CD4-positive, CD25-positive, alpha-beta regulatory T cell (primary cell): ENCODE results near the gene PKP2. TPM values are rescaled to one million over a fixed set of nuclear protein-coding genes. Genes with fewer than 3 reads are reported as not detected.

ENCODE experiments used
- ATAC-seq, 2 donors: fragments of 150-1000 bp; cut with Tn5 transposase; one replicate each; pipeline ENCODE4 v1.10.0; 2021; ENCODE audit warnings: low read depth in 2 of 2, moderate number of reproducible peaks in 2 of 2, moderate library complexity in 1 of 2
- DNase-seq, 3 donors: peaks; one replicate each; pipeline versions ENCODE4 v3.0.0 to v3.0.0-alpha.2; 2012 to 2022; ENCODE audit warnings: mixed read lengths in 1 of 3
- H3K27ac ChIP-seq: one replicate; pipeline ENCODE4 v1.7.0; 2013; ENCODE audit warnings: mild to moderate bottlenecking, low read length; ENCODE audit not compliant: insufficient read depth, poor library complexity, severe bottlenecking
- H3K27me3 ChIP-seq: one replicate; pipeline ENCODE4 v1.7.0; 2013; ENCODE audit warnings: low read length; ENCODE audit not compliant: control insufficient read depth, insufficient read depth
- H3K36me3 ChIP-seq: one replicate; pipeline ENCODE4 v1.7.0; 2013; ENCODE audit warnings: mild to moderate bottlenecking, low read length, moderate library complexity; ENCODE audit not compliant: control insufficient read depth, insufficient read depth
- H3K4me1 ChIP-seq: 2 replicates; pipeline ENCODE4 v1.7.0; 2013; ENCODE audit warnings: mild to moderate bottlenecking, low read length; ENCODE audit not compliant: insufficient read depth, control insufficient read depth, poor library complexity, severe bottlenecking
- H3K4me3 ChIP-seq: one replicate; pipeline ENCODE4 v1.7.0; 2013; ENCODE audit warnings: low read depth, mild to moderate bottlenecking, low read length, moderate library complexity
- H3K9me3 ChIP-seq, 2 experiments: 1 replicate in 1 of 2; 2 replicates in 1 of 2; pipeline ENCODE4 v1.7.0; 2013; ENCODE audit warnings: low read length in 2 of 2, mild to moderate bottlenecking in 1 of 2, moderate library complexity in 1 of 2; ENCODE audit not compliant: control insufficient read depth in 2 of 2
- H3K27ac Mint-ChIP-seq, 3 donors: one replicate each; pipeline ENCODE4 v1.8.0; 2020 to 2022; ENCODE audit warnings: mild to moderate bottlenecking in 3 of 3, mixed read lengths in 3 of 3, moderate library complexity in 2 of 3
- H3K27me3 Mint-ChIP-seq: one replicate; pipeline ENCODE4 v1.8.0; 2022; ENCODE audit warnings: mild to moderate bottlenecking, mixed read lengths
- H3K36me3 Mint-ChIP-seq: one replicate; pipeline ENCODE4 v1.8.0; 2020; ENCODE audit warnings: mixed read lengths
- H3K4me1 Mint-ChIP-seq, 4 donors: one replicate each; pipeline ENCODE4 v1.8.0; 2020 to 2022; ENCODE audit warnings: mixed read lengths in 4 of 4, mild to moderate bottlenecking in 1 of 4
- H3K4me3 Mint-ChIP-seq, 4 donors: one replicate each; pipeline ENCODE4 v1.8.0; 2020 to 2022; ENCODE audit warnings: mild to moderate bottlenecking in 4 of 4, mixed read lengths in 4 of 4, moderate library complexity in 3 of 4
- H3K9me3 Mint-ChIP-seq, 7 donors: one replicate each; pipeline ENCODE4 v1.8.0; 2020 to 2022; ENCODE audit warnings: mixed read lengths in 7 of 7, mild to moderate bottlenecking in 3 of 7, moderate library complexity in 2 of 7
- polyA plus RNA-seq, 4 donors: library from polyadenylated mRNA; unstranded; fragments of 300-500 nt; fragmentation: Illumina TruSeq; gene quantifications; one replicate each; pipeline ENCODE4 v1.2.3, GENCODE V29; 2021
- total RNA-seq: library from RNA; stranded (reverse); gene quantifications from one replicate; pipeline ENCODE4 v1.2.3, GENCODE V29; 2022

The PKP2 gene
- total and polyA plus RNA-seq, 5 donors from 2014 or later, result 0.05 to 0.69 TPM; not detected in 3

DNA sequence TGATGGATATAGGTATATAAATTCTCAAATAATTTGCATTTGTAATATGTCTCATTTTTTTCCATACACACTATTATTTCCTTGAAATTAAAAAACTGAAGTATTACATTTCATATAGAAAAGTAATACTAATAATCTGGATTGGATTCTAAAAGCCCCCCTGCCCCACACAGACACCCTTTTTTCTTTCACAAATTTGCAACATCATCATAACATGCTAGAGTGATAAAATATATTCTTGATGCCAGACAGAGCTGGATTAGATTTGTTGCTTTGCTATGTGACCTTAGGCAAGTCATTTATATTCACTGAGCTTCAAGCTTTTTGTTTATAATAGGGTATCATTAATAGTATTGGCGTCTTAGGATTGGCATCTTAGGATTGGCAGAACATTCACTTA lies 6.7 kb upstream of the PKP2 start:
- Histone ChIP-seq H3K4me3 (no peak overlapping the region), H3K36me3 (no peaks in the 10 kb centered on the region), H3K27me3 (peaks cover under 1% of the 10 kb centered on the region), H3K4me1 (no peaks in the 10 kb centered on the region), H3K27ac (no peak overlapping the region), H3K9me3 (no peaks in the 10 kb centered on the region)
- Mint-ChIP-seq H3K4me3 (no peak overlapping the region), H3K4me1 (no peaks in the 10 kb centered on the region), H3K9me3 (peaks cover 0 to 2% (median 0%) of the 10 kb centered on the region in 7 donors), H3K27me3 (peaks cover 19% of the 10 kb centered on the region), H3K27ac (no peak overlapping the region), H3K36me3 (no peaks in the 10 kb centered on the region)
- ATAC-seq (no peak), DNase-seq (no peak)

DNA sequence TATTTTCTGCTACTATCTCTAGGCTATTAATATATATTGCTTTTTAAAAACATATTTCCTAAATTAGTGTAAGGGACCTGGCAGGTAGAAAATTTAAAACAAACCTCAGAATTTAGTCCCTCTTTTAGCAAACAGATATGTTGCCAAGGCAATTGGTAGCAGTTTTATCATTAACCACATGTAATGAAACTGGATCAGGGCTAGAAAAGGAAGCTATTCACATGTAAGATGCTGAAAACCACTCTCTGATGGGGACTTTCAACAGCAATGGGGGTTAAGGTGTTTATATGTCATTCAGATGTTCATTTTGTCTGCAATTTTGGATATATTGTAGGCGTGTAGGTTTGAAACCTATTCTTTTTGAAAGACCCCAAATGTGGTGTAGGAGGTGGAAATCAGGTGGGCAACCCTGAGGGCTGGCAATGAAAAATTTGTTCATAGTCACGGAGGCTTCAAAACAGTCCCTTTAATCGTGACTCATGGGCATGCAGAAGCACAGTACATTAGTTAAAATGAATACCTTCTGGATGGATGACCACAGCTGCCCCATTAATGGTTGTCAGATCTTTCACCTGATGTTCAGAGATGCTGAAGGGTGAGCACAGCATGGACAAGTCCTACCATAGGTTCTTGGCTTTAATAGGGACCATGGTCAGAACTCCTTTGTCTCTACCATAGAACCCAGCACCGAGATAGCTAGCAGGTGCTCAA lies 5.9 kb upstream of the PKP2 start:
- Mint-ChIP-seq H3K4me3 (no peak overlapping the region), H3K36me3 (no peaks in the 10 kb centered on the region), H3K9me3 (peaks cover 0 to 2% (median 0%) of the 10 kb centered on the region in 7 donors), H3K27ac (no peak overlapping the region), H3K4me1 (peaks cover 0 to 5% (median 0%) of the 10 kb centered on the region in 4 donors), H3K27me3 (peaks cover 27% of the 10 kb centered on the region)
- no peaks in the 10 kb centered on the region for H3K36me3 ChIP-seq
- H3K9me3 ChIP-seq, result no peaks in the 10 kb centered on the region
- peaks cover 8% of the 10 kb centered on the region for H3K27me3 ChIP-seq
- H3K4me3 ChIP-seq, result no peak overlapping the region
- ATAC-seq (no peak), DNase-seq (no peak)
- H3K4me1 ChIP-seq, result no peaks in the 10 kb centered on the region
- H3K27ac ChIP-seq, result no peak overlapping the region

DNA sequence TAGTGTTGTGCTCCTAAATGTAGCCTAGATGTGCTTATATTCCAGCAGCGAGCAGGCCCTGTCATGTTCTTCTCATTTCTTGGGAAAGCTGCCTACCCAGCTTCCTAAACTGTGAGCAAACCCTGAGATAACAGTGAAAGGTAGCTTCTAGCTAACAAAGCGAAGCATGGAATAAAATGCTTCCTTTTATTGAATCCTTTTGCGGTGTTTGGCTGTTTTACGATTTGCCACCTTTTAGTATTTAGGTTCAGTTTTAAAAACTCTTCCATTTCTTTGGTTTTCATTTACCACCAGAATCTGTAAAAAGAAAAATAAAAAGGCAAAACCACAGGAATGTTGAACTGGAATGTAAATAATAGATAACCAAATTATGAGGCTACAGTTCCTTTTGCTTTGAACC lies 5.0 kb upstream of the PKP2 start:
- Mint-ChIP-seq H3K4me1 (peaks cover 0 to 9% (median 2%) of the 10 kb centered on the region in 4 donors), H3K9me3 (peaks cover 0 to 2% (median 0%) of the 10 kb centered on the region in 7 donors), H3K27ac (no peak overlapping the region), H3K4me3 (no peak overlapping the region), H3K36me3 (no peaks in the 10 kb centered on the region), H3K27me3 (peaks cover 33% of the 10 kb centered on the region)
- Histone ChIP-seq H3K27me3 (peaks cover 13% of the 10 kb centered on the region), H3K4me3 (no peak overlapping the region), H3K4me1 (peaks cover 3% of the 10 kb centered on the region), H3K27ac (no peak overlapping the region), H3K36me3 (no peaks in the 10 kb centered on the region), H3K9me3 (no peaks in the 10 kb centered on the region)
- ATAC-seq, result no peak
- no peak for DNase-seq

DNA sequence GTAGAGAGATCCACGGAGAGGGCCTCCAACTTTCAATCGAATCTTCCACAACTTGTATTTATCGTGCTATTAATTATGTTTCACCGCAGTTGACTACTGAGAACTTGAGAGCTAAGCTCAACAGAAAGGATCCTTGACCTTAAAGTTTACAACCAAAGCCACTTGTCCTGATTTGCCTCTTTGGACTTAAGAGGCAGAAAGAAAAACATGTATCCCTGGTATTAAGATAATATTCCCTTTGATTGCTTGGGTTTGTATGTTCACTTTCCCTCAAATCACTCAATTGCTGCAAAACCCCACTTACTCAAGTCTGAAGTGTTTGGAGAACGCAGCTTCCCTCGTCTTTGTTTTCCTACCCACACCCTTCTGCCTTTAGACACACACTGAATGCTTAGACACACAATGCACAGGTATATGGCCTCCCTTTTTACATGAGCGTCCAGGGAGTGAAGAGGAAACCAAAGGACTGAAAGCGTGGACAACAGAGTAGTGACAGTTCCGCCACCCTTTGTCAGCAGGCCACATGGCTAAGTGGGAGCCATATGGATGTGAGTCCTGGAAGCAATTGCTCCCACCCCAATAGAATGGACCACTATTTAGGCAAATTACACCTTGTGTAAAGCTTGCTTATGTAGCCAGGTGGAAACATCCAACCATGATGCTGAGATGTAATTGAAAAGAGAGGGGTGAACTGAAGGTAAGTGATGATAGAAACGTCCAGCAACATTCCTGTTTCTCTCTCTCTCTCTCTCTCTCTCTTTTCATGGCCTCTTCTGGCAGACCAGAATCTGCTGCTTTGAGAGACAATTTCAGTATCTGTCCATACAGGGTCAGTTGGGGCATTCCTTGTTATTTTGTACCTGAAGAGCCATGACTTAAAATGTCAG lies 1.4 kb upstream of the PKP2 start:
- Histone ChIP-seq H3K4me1 (peaks cover 7% of the 10 kb centered on the region), H3K9me3 (no peaks in the 10 kb centered on the region), H3K4me3 (no peak overlapping the region), H3K36me3 (no peaks in the 10 kb centered on the region), H3K27ac (no peak overlapping the region), H3K27me3 (peaks cover 26% of the 10 kb centered on the region)
- Mint-ChIP-seq H3K9me3 (peaks cover 0 to 5% (median 0%) of the 10 kb centered on the region in 7 donors), H3K27ac (no peak overlapping the region), H3K36me3 (no peaks in the 10 kb centered on the region), H3K27me3 (peaks cover 65% of the 10 kb centered on the region), H3K4me1 (peaks cover 5 to 15% (median 11%) of the 10 kb centered on the region in 4 donors), H3K4me3 (peak overlapping the region in 2 of 4 donors; percentile 5 to 60)
- DNase-seq, result no peak
- no peak for ATAC-seq

DNA sequence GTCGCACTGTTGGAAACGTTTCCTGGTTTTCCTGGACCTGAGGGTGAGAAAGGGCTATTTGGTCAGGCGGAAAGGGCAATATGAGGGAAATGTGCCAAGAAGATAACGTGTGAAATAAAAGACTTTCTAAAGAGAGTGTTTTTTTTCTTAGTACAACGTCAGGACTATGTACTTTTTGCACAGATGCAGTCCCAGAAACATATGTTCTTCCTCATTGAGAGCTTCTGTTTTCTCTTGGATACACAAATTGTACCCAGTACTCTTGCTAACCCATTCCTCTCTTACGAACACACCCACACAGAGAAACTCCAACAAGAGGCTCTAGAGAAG lies 669 bp upstream of the PKP2 start:
- no peak for ATAC-seq
- Mint-ChIP-seq H3K4me1 (peaks cover 5 to 15% (median 11%) of the 10 kb centered on the region in 4 donors), H3K4me3 (peak overlapping the region; percentile 33 to 68 (median 60)), H3K27me3 (peaks cover 65% of the 10 kb centered on the region), H3K27ac (no peak overlapping the region), H3K36me3 (no peaks in the 10 kb centered on the region), H3K9me3 (peaks cover 0 to 5% (median 0%) of the 10 kb centered on the region in 7 donors)
- Histone ChIP-seq H3K27ac (no peak overlapping the region), H3K4me3 (no peak overlapping the region), H3K4me1 (peaks cover 7% of the 10 kb centered on the region), H3K36me3 (no peaks in the 10 kb centered on the region), H3K9me3 (no peaks in the 10 kb centered on the region), H3K27me3 (peaks cover 26% of the 10 kb centered on the region)
- no peak for DNase-seq

DNA sequence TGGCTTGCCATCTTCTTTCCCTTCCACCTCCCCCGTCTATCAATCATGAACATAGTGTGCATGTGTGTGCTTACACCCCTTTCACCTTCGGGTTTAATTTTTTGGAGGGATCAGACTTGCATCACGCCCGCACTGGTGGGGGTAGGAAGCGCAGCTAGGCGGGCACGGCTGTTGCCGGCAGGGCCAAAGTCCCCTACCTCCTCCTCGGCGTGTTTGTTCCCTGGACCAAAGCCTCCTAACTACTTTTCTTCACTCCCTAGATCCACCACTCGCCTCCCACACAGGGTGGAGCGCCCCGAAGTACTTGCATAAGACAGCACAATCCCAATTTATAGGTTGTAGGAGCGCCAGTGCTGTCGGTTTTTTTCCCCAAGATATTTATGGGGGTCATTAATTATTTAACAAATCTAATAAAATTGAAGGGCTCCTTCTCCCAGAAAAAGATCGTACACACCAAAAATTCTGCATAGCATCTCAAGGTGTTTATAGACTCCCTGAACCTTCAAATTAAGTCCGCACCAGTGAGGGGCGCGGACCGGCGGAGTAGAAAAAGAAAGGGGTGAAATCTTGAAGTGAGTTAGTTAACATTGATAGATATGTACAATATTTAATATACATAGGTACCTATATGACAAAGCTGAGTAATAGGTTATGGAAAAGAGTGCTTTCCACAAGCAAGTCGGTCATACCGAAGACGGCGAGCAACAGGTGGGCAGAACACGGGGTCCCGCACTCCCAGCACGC lies 717 bp downstream of the PKP2 start:
- Mint-ChIP-seq H3K9me3 (peaks cover 0 to 5% (median 0%) of the 10 kb centered on the region in 7 donors), H3K36me3 (no peaks in the 10 kb centered on the region), H3K27ac (no peak overlapping the region), H3K27me3 (peaks cover 67% of the 10 kb centered on the region), H3K4me3 (peak overlapping the region; percentile 7 to 85 (median 80)), H3K4me1 (peaks cover 5 to 15% (median 11%) of the 10 kb centered on the region in 4 donors)
- no peaks in the 10 kb centered on the region for H3K36me3 ChIP-seq
- DNase-seq (no peak), ATAC-seq (peak in 1 of 2 donors; percentile 11)
- H3K4me3 ChIP-seq, result no peak overlapping the region
- H3K4me1 ChIP-seq, result peaks cover 7% of the 10 kb centered on the region
- H3K27ac ChIP-seq, result no peak overlapping the region
- H3K27me3 ChIP-seq, result peaks cover 29% of the 10 kb centered on the region
- H3K9me3 ChIP-seq, result no peaks in the 10 kb centered on the region

DNA sequence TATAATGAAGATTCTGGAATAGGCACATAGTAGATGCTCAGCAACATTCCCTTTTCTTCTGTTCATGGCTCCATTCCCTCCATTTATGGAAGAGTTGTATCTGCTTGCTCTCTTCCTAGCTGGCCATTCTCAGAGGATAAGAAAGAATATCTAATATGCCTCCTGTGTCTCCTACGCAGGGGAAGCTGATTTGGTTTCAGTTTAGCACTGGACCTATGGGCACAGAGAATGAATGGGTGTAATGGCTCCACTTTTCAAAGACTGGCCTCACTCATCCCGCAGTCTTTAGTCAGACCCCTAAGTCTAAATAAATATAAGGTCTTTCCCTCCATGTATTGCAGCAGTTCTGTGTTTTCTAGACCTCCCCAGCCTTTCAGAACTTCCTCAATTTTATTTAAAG lies 2.0 kb downstream of the PKP2 start:
- Mint-ChIP-seq H3K9me3 (peaks cover 0 to 4% (median 0%) of the 10 kb centered on the region in 7 donors), H3K4me1 (peaks cover 5 to 15% (median 11%) of the 10 kb centered on the region in 4 donors), H3K27me3 (peaks cover 63% of the 10 kb centered on the region), H3K27ac (no peak overlapping the region), H3K36me3 (no peaks in the 10 kb centered on the region), H3K4me3 (no peak overlapping the region)
- H3K27ac ChIP-seq, result no peak overlapping the region
- no peak overlapping the region for H3K4me3 ChIP-seq
- H3K4me1 ChIP-seq, result peaks cover 7% of the 10 kb centered on the region
- H3K36me3 ChIP-seq, result no peaks in the 10 kb centered on the region
- ATAC-seq (no peak), DNase-seq (no peak)
- no peaks in the 10 kb centered on the region for H3K9me3 ChIP-seq
- peaks cover 29% of the 10 kb centered on the region for H3K27me3 ChIP-seq
